Measurements from ENCODE around the gene ELOF1. TPM values are rescaled to one million over a fixed set of nuclear protein-coding genes. Genes with fewer than 3 reads are reported as not detected.

Gene ELOF1
- total RNA-seq, 1 experiment from 2014 or later = 36.5 TPM

- DNase-seq = no peak
- TSS peak; percentile 74 for BruUV-seq (replicated peaks)
- Mint-ChIP-seq H3K27ac (ENCODE audit: unreplicated experiment) (peak overlapping the region; percentile 88), H3K27me3 (ENCODE audit: unreplicated experiment) (no peaks in the 10 kb centered on the region), H3K4me1 (ENCODE audit: low read depth, unreplicated experiment) (no peaks in the 10 kb centered on the region), H3K9me3 (ENCODE audit: low read depth, unreplicated experiment) (no peaks in the 10 kb centered on the region), H3K36me3 (ENCODE audit: insufficient read depth, unreplicated experiment) (peaks cover 38% of the 10 kb centered on the region), H3K4me3 (ENCODE audit: low read depth, unreplicated experiment) (peak overlapping the region; percentile 78)
- TF ChIP-seq CTCF (IDR thresholded peaks at IDR 0.05; ENCODE audit: unreplicated experiment) = no peak
- intact Hi-C loops (cut with micrococcal nuclease; ENCODE audit: unreplicated experiment) = no loop called here
- CTCF ChIA-PET = no interaction called here
These were observed 52.9 kb downstream of the ELOF1 start for GRCh38 chr19:11506101-11506555.

DNA sequence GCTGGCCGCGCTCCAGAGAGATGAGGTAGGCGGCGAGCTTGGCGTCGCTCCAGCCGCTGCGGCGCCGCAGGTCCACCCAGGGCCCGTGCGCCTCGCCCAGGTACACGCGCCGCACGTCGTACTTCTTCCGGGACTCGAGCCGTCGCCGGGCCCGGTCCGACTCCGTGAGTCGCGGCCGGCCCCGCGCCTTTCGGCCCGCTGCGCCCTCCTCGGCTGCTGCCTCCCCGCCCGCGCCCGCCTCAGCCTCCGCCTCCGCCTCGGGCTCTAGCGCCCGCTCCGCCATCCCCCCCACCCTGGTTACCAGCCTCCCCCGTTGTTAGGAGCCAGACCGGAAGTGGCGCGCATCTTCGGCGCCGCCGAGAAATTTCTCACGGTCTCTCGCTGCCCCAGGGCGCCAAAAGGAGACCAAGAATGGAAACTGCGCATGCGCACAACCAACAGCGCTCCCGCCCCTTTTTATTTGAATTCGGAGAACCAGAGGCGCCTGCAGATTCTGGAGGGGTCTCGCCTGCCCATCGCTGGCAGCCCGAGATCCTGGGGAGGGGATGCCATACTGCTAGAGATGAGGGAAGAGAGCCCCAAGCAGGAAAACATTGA lies 53.4 kb downstream of the ELOF1 start, which contains the start of gene ZNF653:
ZNF653 (minus strand) TSS at position 336 of the 597 bp plus-strand sequence; CDS start at position 283, 53 bp downstream.
- peak within 1 kb of the TSS; percentile 88 for H3K27ac Mint-ChIP-seq (ENCODE audit: unreplicated experiment)
- H3K27me3 Mint-ChIP-seq (ENCODE audit: unreplicated experiment) = no peaks in the 10 kb centered on the region
- H3K9me3 Mint-ChIP-seq (ENCODE audit: low read depth, unreplicated experiment) = no peaks in the 10 kb centered on the region
- no peak for TF ChIP-seq CTCF (IDR thresholded peaks at IDR 0.05; ENCODE audit: unreplicated experiment)
- peak; percentile 86 for DNase-seq
- peak within 1 kb of the TSS; percentile 78 for H3K4me3 Mint-ChIP-seq (ENCODE audit: low read depth, unreplicated experiment)
- H3K36me3 Mint-ChIP-seq (ENCODE audit: insufficient read depth, unreplicated experiment) = peaks cover 34% of the 10 kb centered on the region
- intact Hi-C loops (cut with micrococcal nuclease; ENCODE audit: unreplicated experiment) = no loop called here
- no peaks in the 10 kb centered on the region for H3K4me1 Mint-ChIP-seq (ENCODE audit: low read depth, unreplicated experiment)
- CTCF ChIA-PET = no interaction called here
- no TSS peak for BruUV-seq (replicated peaks)

DNA sequence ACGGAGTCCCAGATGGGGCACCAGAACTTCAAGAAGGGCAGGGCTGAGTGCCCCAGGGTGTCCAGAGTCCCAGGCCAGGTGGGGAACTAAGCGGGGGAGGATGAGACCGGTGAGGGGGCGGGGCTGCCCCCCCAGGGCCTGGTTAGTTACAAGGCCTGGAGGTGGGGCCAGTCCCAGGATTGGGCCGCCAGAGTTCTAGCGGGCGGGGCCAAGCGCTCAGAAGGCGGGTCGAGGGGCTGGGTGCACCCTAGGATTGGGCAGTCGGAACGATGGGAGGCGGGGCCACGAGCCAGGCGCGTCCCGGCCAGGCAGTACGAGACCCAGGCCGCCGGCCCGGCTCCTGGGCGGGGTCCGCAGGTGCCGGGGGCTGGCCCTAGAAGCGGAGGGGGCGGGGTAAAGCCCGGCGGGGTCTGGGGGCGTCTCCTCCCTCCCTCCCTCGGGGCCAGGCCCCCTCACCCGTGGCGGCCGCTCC lies 54.0 kb downstream of the ELOF1 start:
- peak; percentile 95 for DNase-seq
- CTCF ChIA-PET = no interaction called here
- no peaks in the 10 kb centered on the region for H3K27me3 Mint-ChIP-seq (ENCODE audit: unreplicated experiment)
- intact Hi-C loops (cut with micrococcal nuclease; ENCODE audit: unreplicated experiment) = no loop called here
- no peaks in the 10 kb centered on the region for H3K9me3 Mint-ChIP-seq (ENCODE audit: low read depth, unreplicated experiment)
- H3K4me1 Mint-ChIP-seq (ENCODE audit: low read depth, unreplicated experiment) = no peaks in the 10 kb centered on the region
- peak overlapping the region; percentile 88 for H3K27ac Mint-ChIP-seq (ENCODE audit: unreplicated experiment)
- H3K4me3 Mint-ChIP-seq (ENCODE audit: low read depth, unreplicated experiment) = peak overlapping the region; percentile 78
- H3K36me3 Mint-ChIP-seq (ENCODE audit: insufficient read depth, unreplicated experiment) = peaks cover 37% of the 10 kb centered on the region
- no TSS peak for BruUV-seq (replicated peaks)
- no peak for TF ChIP-seq CTCF (IDR thresholded peaks at IDR 0.05; ENCODE audit: unreplicated experiment)

- CTCF ChIA-PET = no interaction called here
- Mint-ChIP-seq H3K27ac (ENCODE audit: unreplicated experiment) (peak overlapping the region; percentile 88), H3K27me3 (ENCODE audit: unreplicated experiment) (no peaks in the 10 kb centered on the region), H3K9me3 (ENCODE audit: low read depth, unreplicated experiment) (no peaks in the 10 kb centered on the region), H3K4me3 (ENCODE audit: low read depth, unreplicated experiment) (peak overlapping the region; percentile 78), H3K4me1 (ENCODE audit: low read depth, unreplicated experiment) (no peaks in the 10 kb centered on the region), H3K36me3 (ENCODE audit: insufficient read depth, unreplicated experiment) (peaks cover 38% of the 10 kb centered on the region)
- BruUV-seq (replicated peaks) = no TSS peak
- TF ChIP-seq CTCF (IDR thresholded peaks at IDR 0.05; ENCODE audit: unreplicated experiment) = no peak
- DNase-seq = no peak
- intact Hi-C loops (cut with micrococcal nuclease; ENCODE audit: unreplicated experiment) = no loop called here
These were observed 54.5 kb downstream of the ELOF1 start for GRCh38 chr19:11504502-11505031.

Other genes starting within 250 kb of the ELOF1 start
- gene RAB3D, start 219.6 kb downstream of the ELOF1 start, total RNA-seq (2022) = 7.1 and 10.0 TPM in 2 replicates
- 82.0 and 94.4 TPM in 2 replicates for gene TMEM205, start 213.0 kb downstream of the ELOF1 start, total RNA-seq (2022)
- 11.8 and 13.2 TPM in 2 replicates for gene CCDC159, start 212.7 kb downstream of the ELOF1 start, total RNA-seq (2022)
- gene PLPPR2, start 203.8 kb downstream of the ELOF1 start, total RNA-seq (2022) = 7.8 and 8.2 TPM in 2 replicates
- gene SWSAP1, start 184.6 kb downstream of the ELOF1 start, total RNA-seq (2022) = 1.7 and 2.0 TPM in 2 replicates
- 5.9 and 6.1 TPM in 2 replicates for gene EPOR, start 174.9 kb downstream of the ELOF1 start, total RNA-seq (2022)
- gene RGL3, start 139.9 kb downstream of the ELOF1 start, total RNA-seq (2022) = 83.1 and 84.1 TPM in 2 replicates
- gene ODAD3, start 124.1 kb downstream of the ELOF1 start, total RNA-seq (2022) = not detected in 2 replicates
- 298 and 318 TPM in 2 replicates for gene PRKCSH, start 123.6 kb downstream of the ELOF1 start, total RNA-seq (2022)
- gene ELAVL3, start 78.2 kb downstream of the ELOF1 start, total RNA-seq (2022) = not detected in 2 replicates
- gene ZNF653, start 53.4 kb downstream of the ELOF1 start, total RNA-seq (2022) = 8.8 and 9.5 TPM in 2 replicates
- gene ECSIT, start 30.1 kb downstream of the ELOF1 start, total RNA-seq (2022) = 19.3 and 22.1 TPM in 2 replicates
- not detected in 2 replicates for gene CNN1, start 20.4 kb downstream of the ELOF1 start, total RNA-seq (2022)
- 0.94 and 2.2 TPM in 2 replicates for gene ACP5, start 18.4 kb upstream of the ELOF1 start, total RNA-seq (2022)
- gene ZNF627, start 38.3 kb upstream of the ELOF1 start, total RNA-seq (2022) = 12.0 and 13.3 TPM in 2 replicates
- 7.4 and 7.9 TPM in 2 replicates for gene ZNF823, start 179.7 kb upstream of the ELOF1 start, total RNA-seq (2022)
- 2.5 and 3.4 TPM in 2 replicates for gene ZNF441, start 207.8 kb upstream of the ELOF1 start, total RNA-seq (2022)
- 0.24 and 0.92 TPM in 2 replicates for gene ZNF491, start 239.3 kb upstream of the ELOF1 start, total RNA-seq (2022)

All from Calu3 (cell line).